Fibroblast of lung (primary cell): ENCODE results near the gene KRTAP1-4. TPM values are rescaled to one million over a fixed set of nuclear protein-coding genes. Genes with fewer than 3 reads are reported as not detected.
A peak's percentile ranks its signal among the peaks of the same experiment; 100 is the strongest.
"Not testable (repeated sequence)": the region's sequence is repeated elsewhere in the genome, so short reads cannot be mapped to it uniquely, and the experiment has no call there.

Experiments
- DNase-seq, 2 donors: peaks; one replicate each; pipeline versions ENCODE4 v3.0.0 to v3.0.0-alpha.2; 2010; ENCODE audit warnings: low read depth in 2 of 2
- H2AFZ ChIP-seq: 2 replicates; pipeline ENCODE4 v1.5.1; 2012; ENCODE audit warnings: low read length, control low read depth, inconsistent platforms
- H3K27ac ChIP-seq: 2 replicates; pipeline ENCODE4 v1.5.1; 2011; ENCODE audit warnings: low read length, control low read depth; ENCODE audit not compliant: insufficient read depth
- H3K27me3 ChIP-seq: 2 replicates; pipeline ENCODE4 v1.5.1; 2011; ENCODE audit warnings: mild to moderate bottlenecking, low read length; ENCODE audit not compliant: control insufficient read depth, insufficient read depth
- H3K36me3 ChIP-seq: 2 replicates; pipeline ENCODE4 v1.5.1; 2011; ENCODE audit warnings: low read length; ENCODE audit not compliant: control insufficient read depth, insufficient read depth
- H3K4me1 ChIP-seq: 2 replicates; pipeline ENCODE4 v1.5.1; 2011; ENCODE audit warnings: low read length; ENCODE audit not compliant: control insufficient read depth, insufficient read depth; ENCODE audit errors: extremely low read depth
- H3K4me2 ChIP-seq: 2 replicates; pipeline ENCODE4 v1.5.1; 2011; ENCODE audit warnings: low read length, control low read depth; ENCODE audit not compliant: insufficient read depth; ENCODE audit errors: extremely low read depth
- H3K4me3 ChIP-seq, 4 experiments: fragments of 200-600 bp in 1 of 4; sonication (generic) in 1 of 4; replicated peaks in 1 of 4; 2 replicates each; pipeline ENCODE4 v1.5.1; 2011 to 2016; ENCODE audit warnings: low read length in 4 of 4, low read depth in 3 of 4, mild to moderate bottlenecking in 3 of 4, control low read depth in 2 of 4, inconsistent platforms in 1 of 4, mixed read lengths in 1 of 4; ENCODE audit not compliant: insufficient read depth in 1 of 4; ENCODE audit errors: control extremely low read depth in 1 of 4
- H3K79me2 ChIP-seq: 2 replicates; pipeline ENCODE4 v1.5.1; 2012; ENCODE audit warnings: mild to moderate bottlenecking, low read length, inconsistent platforms; ENCODE audit not compliant: control insufficient read depth, insufficient read depth
- H3K9ac ChIP-seq: 2 replicates; pipeline ENCODE4 v1.5.1; 2011; ENCODE audit warnings: mild to moderate bottlenecking, low read length, control low read depth; ENCODE audit not compliant: insufficient read depth
- H3K9me3 ChIP-seq: 2 replicates; pipeline ENCODE4 v1.5.1; 2012; ENCODE audit warnings: low read depth, low read length; ENCODE audit not compliant: control insufficient read depth, insufficient read depth
- H4K20me1 ChIP-seq: 2 replicates; pipeline ENCODE4 v1.5.1; 2011; ENCODE audit warnings: low read length; ENCODE audit not compliant: control insufficient read depth, insufficient read depth; ENCODE audit errors: extremely low read depth
- EZH2 ChIP-seq: IDR thresholded peaks from 2 replicates; pipeline ENCODE4 v1.5.1; 2012; ENCODE audit warnings: low read length, control low read depth, mild to moderate bottlenecking; ENCODE audit errors: missing control alignments
- polyA plus RNA-seq, 2 donors: library from polyadenylated mRNA; depleted of rRNA in 1 of 2; stranded (reverse) in 1 of 2; unstranded in 1 of 2; fragments of >200 nt; gene quantifications; 2 replicates each; pipeline ENCODE4 v1.2.1, GENCODE V29; 2011 to 2012; ENCODE audit warnings: missing spikeins in 1 of 2
- total RNA-seq: library from RNA; depleted of rRNA; stranded (reverse); fragments of >200 nt; gene quantifications from 2 replicates; pipeline ENCODE4 v1.2.1, GENCODE V29; 2014
- TF ChIP-seq, protein P1 (sequence below), 2 donors: IDR thresholded peaks in 1 of 2; conservative IDR thresholded peaks in 1 of 2; 1 replicate in 1 of 2; 2 replicates in 1 of 2; pipeline ENCODE4 v1.5.1; 2011 to 2012; ENCODE audit warnings: low read length in 2 of 2, control low read depth in 1 of 2, inconsistent platforms in 1 of 2, low read depth in 1 of 2, mild to moderate bottlenecking in 1 of 2

KRTAP1-4 gene
- total and polyA plus RNA-seq, 2 donors (not counting 1 experiment from before 2014, with no cell fraction given), result not detected

DNA sequence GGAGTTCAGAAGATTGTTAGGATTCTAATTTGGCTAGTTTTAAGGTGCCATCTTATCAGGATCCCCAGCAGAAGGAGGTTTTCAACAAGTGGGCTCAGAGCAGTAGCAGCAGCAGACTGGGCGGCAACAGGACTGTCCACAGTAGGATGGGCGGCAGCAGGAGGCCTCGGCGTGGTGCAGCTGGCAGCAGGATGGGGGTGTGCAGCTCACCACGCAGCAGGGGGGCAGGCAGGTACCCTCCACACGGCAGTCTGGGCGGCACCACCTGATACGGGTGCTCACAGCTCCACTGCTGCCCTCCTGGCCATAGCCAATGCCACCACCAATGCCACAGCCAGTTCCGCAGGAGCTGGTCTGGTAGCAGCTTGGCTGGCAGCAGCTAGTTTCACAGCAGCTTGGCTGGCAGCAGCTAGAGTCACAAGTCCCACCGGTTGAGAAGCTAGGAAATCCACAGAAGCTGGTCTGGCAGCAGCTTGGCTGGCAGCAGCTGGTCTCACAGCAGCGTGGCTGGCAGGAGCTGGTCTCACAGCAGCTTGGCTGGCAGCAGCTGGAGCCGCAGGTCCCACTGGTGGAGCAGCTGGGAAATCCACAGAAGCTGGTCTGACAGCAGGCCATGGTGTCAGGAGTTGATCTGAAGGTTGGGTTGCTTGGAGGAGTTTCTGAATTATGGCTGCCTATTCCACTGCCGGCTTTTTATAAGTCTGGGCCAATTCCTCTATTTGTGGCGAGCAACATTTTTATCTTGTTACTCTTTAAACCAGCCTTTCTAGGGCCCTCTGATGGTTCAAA is 11.0 kb upstream of the KRTAP1-4 start, which contains the start of gene KRTAP1-1:
KRTAP1-1 (minus strand) TSS at position 668 of the 789 bp plus-strand sequence; CDS start at position 615, 53 bp downstream.
- not testable (repeated sequence) for H3K9ac ChIP-seq, H3K4me2 ChIP-seq, DNase-seq, H2AFZ ChIP-seq, H3K9me3 ChIP-seq, H3K4me1 ChIP-seq, H3K27me3 ChIP-seq, H3K4me3 ChIP-seq, H3K79me2 ChIP-seq, H4K20me1 ChIP-seq, H3K27ac ChIP-seq, H3K36me3 ChIP-seq
- TF ChIP-seq, protein P1, sequence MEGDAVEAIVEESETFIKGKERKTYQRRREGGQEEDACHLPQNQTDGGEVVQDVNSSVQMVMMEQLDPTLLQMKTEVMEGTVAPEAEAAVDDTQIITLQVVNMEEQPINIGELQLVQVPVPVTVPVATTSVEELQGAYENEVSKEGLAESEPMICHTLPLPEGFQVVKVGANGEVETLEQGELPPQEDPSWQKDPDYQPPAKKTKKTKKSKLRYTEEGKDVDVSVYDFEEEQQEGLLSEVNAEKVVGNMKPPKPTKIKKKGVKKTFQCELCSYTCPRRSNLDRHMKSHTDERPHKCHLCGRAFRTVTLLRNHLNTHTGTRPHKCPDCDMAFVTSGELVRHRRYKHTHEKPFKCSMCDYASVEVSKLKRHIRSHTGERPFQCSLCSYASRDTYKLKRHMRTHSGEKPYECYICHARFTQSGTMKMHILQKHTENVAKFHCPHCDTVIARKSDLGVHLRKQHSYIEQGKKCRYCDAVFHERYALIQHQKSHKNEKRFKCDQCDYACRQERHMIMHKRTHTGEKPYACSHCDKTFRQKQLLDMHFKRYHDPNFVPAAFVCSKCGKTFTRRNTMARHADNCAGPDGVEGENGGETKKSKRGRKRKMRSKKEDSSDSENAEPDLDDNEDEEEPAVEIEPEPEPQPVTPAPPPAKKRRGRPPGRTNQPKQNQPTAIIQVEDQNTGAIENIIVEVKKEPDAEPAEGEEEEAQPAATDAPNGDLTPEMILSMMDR (conservative IDR thresholded peaks at IDR 0.05 in 1 of 2, IDR thresholded peaks at IDR 0.05 in 1 of 2; ENCODE audit: low read depth in 1 of 2, low read length in 2 of 2), result peak in 1 of 2 donors; percentile 3

GRCh38 chr17:41037853-41038350 is 7.9 kb upstream of the KRTAP1-4 start:
- no peak overlapping the region for H3K27ac ChIP-seq
- no peaks in the 10 kb centered on the region for H4K20me1 ChIP-seq
- H3K9me3 ChIP-seq, result no peaks in the 10 kb centered on the region
- no peaks in the 10 kb centered on the region for H3K79me2 ChIP-seq
- no peaks in the 10 kb centered on the region for H3K4me1 ChIP-seq
- H3K9ac ChIP-seq, result no peak overlapping the region
- H3K4me3 ChIP-seq, result no peak overlapping the region
- H3K27me3 ChIP-seq, result no peaks in the 10 kb centered on the region
- H3K36me3 ChIP-seq, result no peaks in the 10 kb centered on the region
- H2AFZ ChIP-seq, result no peak overlapping the region
- DNase-seq, result no peak
- TF ChIP-seq, protein P1 (conservative IDR thresholded peaks at IDR 0.05 in 1 of 2, IDR thresholded peaks at IDR 0.05 in 1 of 2; ENCODE audit: low read depth in 1 of 2, low read length in 2 of 2), result no peak
- TF ChIP-seq EZH2, result no peak
- no peak overlapping the region for H3K4me2 ChIP-seq

GRCh38 chr17:41034346-41034935 is 4.4 kb upstream of the KRTAP1-4 start, which contains the start of gene KRTAP1-3:
Gene KRTAP1-3 (minus strand): TSS chr17:41034874. CDS start chr17:41034821, 53 bp downstream.
- H3K4me1 ChIP-seq, H3K9ac ChIP-seq, H3K27me3 ChIP-seq, H3K79me2 ChIP-seq, H3K36me3 ChIP-seq, H2AFZ ChIP-seq, H3K4me3 ChIP-seq, DNase-seq, H3K4me2 ChIP-seq, H3K27ac ChIP-seq, H3K9me3 ChIP-seq, H4K20me1 ChIP-seq: not testable (repeated sequence)
